WTC11 (cell line): ENCODE results near the gene SLC39A7. TPM values are rescaled to one million over a fixed set of nuclear protein-coding genes. Genes with fewer than 3 reads are reported as not detected.

Experiments used
- ATAC-seq: fragments of 200-7000 bp; cut with Tn5 transposase; 2 replicates; pipeline ENCODE4 v1.10.0; 2021; ENCODE audit warnings: mild to moderate bottlenecking, moderate library complexity
- CTCF ChIA-PET: fragments of 300-600 bp; sonication (Branson Sonifier 250); formaldehyde crosslinking; loops from one replicate; lab custom pipeline; 2021; ENCODE audit warnings: antibody characterized with exemption; lab: Charles Lee
- POLR2A ChIA-PET: fragments of 350-600 bp; sonication (Branson Sonifier 250); formaldehyde crosslinking; loops from one replicate; lab custom pipeline; 2021; ENCODE audit warnings: antibody characterized with exemption; lab: Charles Lee
- DNase-seq: peaks from one replicate; pipeline ENCODE4 v3.0.0; 2021; ENCODE audit warnings: low spot score
- H3K27ac Mint-ChIP-seq: 2 replicates; pipeline ENCODE4 v1.8.0; 2021; ENCODE audit warnings: mixed read lengths
- H3K27me3 Mint-ChIP-seq: 2 replicates; pipeline ENCODE4 v1.8.0; 2021; ENCODE audit warnings: low read depth, mild to moderate bottlenecking, moderate library complexity, mixed read lengths
- H3K36me3 Mint-ChIP-seq: 2 replicates; pipeline ENCODE4 v1.8.0; 2021; ENCODE audit warnings: mixed read lengths
- H3K4me1 Mint-ChIP-seq: 2 replicates; pipeline ENCODE4 v1.8.0; 2022; ENCODE audit warnings: mixed read lengths
- H3K4me3 Mint-ChIP-seq: 2 replicates; pipeline ENCODE4 v1.8.0; 2021; ENCODE audit warnings: mild to moderate bottlenecking, moderate library complexity, mixed read lengths
- H3K9me3 Mint-ChIP-seq: 2 replicates; pipeline ENCODE4 v1.8.0; 2021; ENCODE audit warnings: mixed read lengths
- ATF6 ChIP-seq: sonication (generic); formaldehyde crosslinking; IDR thresholded peaks from 2 replicates; pipeline ENCODE4 v1.8.1; 2023; ENCODE audit warnings: mild to moderate bottlenecking, missing genetic modification reagents
- CBFB ChIP-seq: sonication (generic); formaldehyde crosslinking; IDR thresholded peaks from 2 replicates; pipeline ENCODE4 v1.8.1; 2022; ENCODE audit warnings: mild to moderate bottlenecking, low read depth, missing genetic modification reagents
- E2F1 ChIP-seq: sonication (generic); formaldehyde crosslinking; IDR thresholded peaks from 2 replicates; pipeline ENCODE4 v1.8.0; 2022; ENCODE audit warnings: mild to moderate bottlenecking, missing genetic modification reagents
- E2F4 ChIP-seq: sonication (generic); formaldehyde crosslinking; IDR thresholded peaks from 2 replicates; pipeline ENCODE4 v1.8.1; 2022; ENCODE audit warnings: low read depth, mild to moderate bottlenecking, moderate library complexity, missing genetic modification reagents, borderline replicate concordance
- ESRRA ChIP-seq: sonication (generic); formaldehyde crosslinking; IDR thresholded peaks from 2 replicates; pipeline ENCODE4 v1.8.1; 2022; ENCODE audit warnings: mild to moderate bottlenecking, missing genetic modification reagents, borderline replicate concordance
- ETV6 ChIP-seq: sonication (generic); formaldehyde crosslinking; IDR thresholded peaks from 2 replicates; pipeline ENCODE4 v1.8.1; 2022; ENCODE audit warnings: mild to moderate bottlenecking, missing genetic modification reagents
- FOXK1 ChIP-seq: sonication (generic); formaldehyde crosslinking; IDR thresholded peaks from 2 replicates; pipeline ENCODE4 v1.8.0; 2022; ENCODE audit warnings: mild to moderate bottlenecking, moderate library complexity, missing genetic modification reagents
- GABPB1 ChIP-seq: sonication (generic); formaldehyde crosslinking; IDR thresholded peaks from 2 replicates; pipeline ENCODE4 v1.8.1; 2023; ENCODE audit warnings: mild to moderate bottlenecking, missing genetic modification reagents
- GTF2I ChIP-seq: fragments of 250-450 bp; sonication (Bioruptor Pico); conservative IDR thresholded peaks from 2 replicates; pipeline ENCODE4 v1.4.0; 2021; ENCODE audit warnings: mild to moderate bottlenecking
- HMGXB4 ChIP-seq: sonication (generic); formaldehyde crosslinking; IDR thresholded peaks from 2 replicates; pipeline ENCODE4 v1.8.1; 2023; ENCODE audit warnings: mild to moderate bottlenecking, moderate library complexity, missing genetic modification reagents
- JAZF1 ChIP-seq: fragments of 250-450 bp; sonication (Bioruptor Pico); IDR thresholded peaks from 2 replicates; pipeline ENCODE4 v1.9.0; 2021; ENCODE audit warnings: moderate library complexity, mild to moderate bottlenecking, inconsistent platforms
- MYBL2 ChIP-seq: sonication (generic); formaldehyde crosslinking; IDR thresholded peaks from 2 replicates; pipeline ENCODE4 v1.8.1; 2023; ENCODE audit warnings: mild to moderate bottlenecking, moderate library complexity, missing genetic modification reagents
- NFE2L1 ChIP-seq: sonication (generic); formaldehyde crosslinking; IDR thresholded peaks from 2 replicates; pipeline ENCODE4 v1.8.1; 2023; ENCODE audit warnings: missing genetic modification reagents
- NFYB ChIP-seq: sonication (generic); formaldehyde crosslinking; conservative IDR thresholded peaks from 2 replicates; pipeline ENCODE4 v1.8.0; 2022; ENCODE audit warnings: low read depth, missing genetic modification reagents
- SMAD4 ChIP-seq: sonication (generic); formaldehyde crosslinking; IDR thresholded peaks from 2 replicates; pipeline ENCODE4 v1.8.0; 2022; ENCODE audit warnings: mild to moderate bottlenecking, missing genetic modification reagents
- TCF7 ChIP-seq: sonication (generic); formaldehyde crosslinking; IDR thresholded peaks from 2 replicates; pipeline ENCODE4 v1.8.0; 2022; ENCODE audit warnings: mild to moderate bottlenecking, low read depth, missing genetic modification reagents, moderate library complexity
- TEAD1 ChIP-seq: sonication (generic); formaldehyde crosslinking; IDR thresholded peaks from 2 replicates; pipeline ENCODE4 v1.8.0; 2022; ENCODE audit warnings: mild to moderate bottlenecking, missing genetic modification reagents
- USF1 ChIP-seq: sonication (generic); formaldehyde crosslinking; IDR thresholded peaks from 2 replicates; pipeline ENCODE4 v1.8.0; 2022; ENCODE audit warnings: mild to moderate bottlenecking, missing genetic modification reagents
- ZBTB21 ChIP-seq: sonication (generic); formaldehyde crosslinking; IDR thresholded peaks from 2 replicates; pipeline ENCODE4 v1.8.1; 2023; ENCODE audit warnings: mild to moderate bottlenecking, missing genetic modification reagents, borderline replicate concordance
- ZNF138 ChIP-seq: sonication (generic); formaldehyde crosslinking; conservative IDR thresholded peaks from 2 replicates; pipeline ENCODE4 v1.8.1; 2022; ENCODE audit warnings: mild to moderate bottlenecking, moderate library complexity, missing genetic modification reagents
- ZNF396 ChIP-seq: fragments of 250-450 bp; sonication (Bioruptor Pico); IDR thresholded peaks from 2 replicates; pipeline ENCODE4 v1.8.0; 2021; ENCODE audit warnings: mild to moderate bottlenecking, moderate library complexity, borderline replicate concordance
- ZNF416 ChIP-seq: fragments of 250-450 bp; sonication (Bioruptor Pico); IDR thresholded peaks from 2 replicates; pipeline ENCODE4 v1.9.0; 2021; ENCODE audit warnings: mild to moderate bottlenecking, inconsistent platforms
- ZNF512 ChIP-seq: sonication (generic); formaldehyde crosslinking; IDR thresholded peaks from 2 replicates; pipeline ENCODE4 v1.8.1; 2022; ENCODE audit warnings: missing genetic modification reagents, borderline replicate concordance
- total RNA-seq: library from RNA; stranded (reverse); gene quantifications from 3 replicates; pipeline ENCODE4 v1.2.3, GENCODE V29; 2021

The SLC39A7 gene
- total RNA-seq, 1 experiment from 2014 or later = 163 TPM

- CTCF ChIA-PET = interaction anchor here (0.6 kb wide), 1 partner anchor 25 kb away, joined by 3 read pairs; no protein-coding TSS in a partner anchor
- POLR2A ChIA-PET = no interaction called here
- Mint-ChIP-seq H3K4me1 (peaks cover 60% of the 10 kb centered on the region), H3K27ac (no peak overlapping the region; the same call in 1 of the 2 replicates), H3K4me3 (peak overlapping the region; percentile 97)
- DNase-seq = no peak
- TF ChIP-seq ESRRA (CRISPR knock-in tag) (no peak), ZNF396 (no peak), ZBTB21 (CRISPR knock-in tag) (no peak), CBFB (CRISPR knock-in tag) (no peak), MYBL2 (CRISPR knock-in tag) (no peak), E2F1 (no peak), HMGXB4 (no peak), GTF2I (CRISPR knock-in tag) (no peak), TCF7 (CRISPR knock-in tag) (no peak), NFE2L1 (CRISPR knock-in tag) (no peak), NFYB (CRISPR knock-in tag) (no peak), E2F4 (no peak)
- TF ChIP-seq, all 79 proteins: peak for 0
- H3K9me3 Mint-ChIP-seq = no peaks in the 10 kb centered on the region
- peaks cover 27% of the 10 kb centered on the region for H3K27me3 Mint-ChIP-seq
- peaks cover 27% of the 10 kb centered on the region for H3K36me3 Mint-ChIP-seq
- ATAC-seq = no peak
Observed at GRCh38 chr6:33202799-33203198, 2.1 kb downstream of the SLC39A7 start.

- CTCF ChIA-PET = interaction anchor here (0.6 kb wide), 1 partner anchor 24 kb away, joined by 3 read pairs; no protein-coding TSS in a partner anchor
- H3K4me1 Mint-ChIP-seq = peaks cover 51% of the 10 kb centered on the region
Observed at GRCh38 chr6:33203443-33204164, 2.9 kb downstream of the SLC39A7 start.

More at GRCh38 chr6:33203443-33204164, 2.9 kb downstream of the SLC39A7 start:
- DNase-seq (no peak), ATAC-seq (no peak)
- POLR2A ChIA-PET = no interaction called here
- Mint-ChIP-seq H3K27me3 (peaks cover 28% of the 10 kb centered on the region), H3K36me3 (peaks cover 27% of the 10 kb centered on the region), H3K27ac (peak overlapping the region; percentile 76; the same call in 1 of the 2 replicates), H3K9me3 (no peaks in the 10 kb centered on the region), H3K4me3 (peak overlapping the region; percentile 97)
- TF ChIP-seq GABPB1 (CRISPR knock-in tag) (no peak), SMAD4 (no peak), ETV6 (CRISPR knock-in tag) (no peak), TEAD1 (no peak), ATF6 (CRISPR knock-in tag) (no peak), ZBTB21 (CRISPR knock-in tag) (no peak), ZNF138 (CRISPR knock-in tag) (no peak), USF1 (CRISPR knock-in tag) (no peak), JAZF1 (CRISPR knock-in tag) (no peak), ZNF512 (CRISPR knock-in tag) (no peak), ZNF416 (CRISPR knock-in tag) (no peak), FOXK1 (CRISPR knock-in tag) (no peak)
